Measurements from ENCODE around the gene CROCC. TPM values are rescaled to one million over a fixed set of nuclear protein-coding genes. Genes with fewer than 3 reads are reported as not detected.

The CROCC gene
- total and polyA plus RNA-seq, 4 donors: 2.9 to 8.3 (median 5.1) TPM

GRCh38 chr1:16986560-16986959, 64.8 kb downstream of the CROCC start:
- Histone ChIP-seq H3K36me3 (ENCODE audit: control insufficient read depth in 4 of 4, insufficient read depth in 3 of 4, low read depth in 1 of 4, low read length in 3 of 4) (peaks cover under 1 to 22% (median 8%) of the 10 kb centered on the region in 4 donors), H3K4me1 (ENCODE audit: control insufficient read depth in 4 of 4, insufficient read depth in 4 of 4, low read length in 3 of 4) (no peaks in the 10 kb centered on the region), H3K27me3 (ENCODE audit: control insufficient read depth in 4 of 4, insufficient read depth in 4 of 4, low read length in 3 of 4) (no peaks in the 10 kb centered on the region), H3K9ac (ENCODE audit: low read depth in 1 of 2, low read length in 2 of 2) (no peak overlapping the region), H3K9me3 (ENCODE audit: control insufficient read depth in 4 of 4, low read length in 3 of 4) (no peaks in the 10 kb centered on the region), H3K27ac (ENCODE audit: low read depth in 1 of 2, low read length in 2 of 2) (no peak overlapping the region), H3K4me3 (ENCODE audit: low read depth in 1 of 3, low read length in 3 of 3) (no peak overlapping the region)
- WGBS: 91% methylated on average over 23 of the region's 23 CpGs
- no peak for DNase-seq (ENCODE audit: low spot score)
- TF ChIP-seq RXRA (IDR thresholded peaks at IDR 0.05) (no peak), NR2F2 (IDR thresholded peaks at IDR 0.05) (no peak), RAD21 (IDR thresholded peaks at IDR 0.05) (no peak), MAX (IDR thresholded peaks at IDR 0.05) (no peak), SP1 (IDR thresholded peaks at IDR 0.05) (no peak), CTCF (IDR thresholded peaks at IDR 0.05; ENCODE audit: low read depth, low read length, missing input control) (no peak), ZBTB33 (IDR thresholded peaks at IDR 0.05) (no peak), EGR1 (IDR thresholded peaks at IDR 0.05; ENCODE audit: low read depth in 2 of 2) (no peak), HNF4A (conservative IDR thresholded peaks at IDR 0.05) (no peak), ATF3 (IDR thresholded peaks at IDR 0.05) (no peak), JUND (IDR thresholded peaks at IDR 0.05) (no peak), GABPA (IDR thresholded peaks at IDR 0.05 in 1 of 2, conservative IDR thresholded peaks at IDR 0.05 in 1 of 2) (no peak), YY1 (IDR thresholded peaks at IDR 0.05) (no peak), FOXA1 (IDR thresholded peaks at IDR 0.05) (no peak), REST (IDR thresholded peaks at IDR 0.05) (no peak)

GRCh38 chr1:16986962-16987361, 65.2 kb downstream of the CROCC start:
- no peaks in the 10 kb centered on the region for H3K27me3 ChIP-seq (ENCODE audit: control insufficient read depth in 4 of 4, insufficient read depth in 4 of 4, low read length in 3 of 4)
- peaks cover 2 to 22% (median 8%) of the 10 kb centered on the region in 4 donors for H3K36me3 ChIP-seq (ENCODE audit: control insufficient read depth in 4 of 4, insufficient read depth in 3 of 4, low read depth in 1 of 4, low read length in 3 of 4)
- H3K4me1 ChIP-seq (ENCODE audit: control insufficient read depth in 4 of 4, insufficient read depth in 4 of 4, low read length in 3 of 4): no peaks in the 10 kb centered on the region
- no peaks in the 10 kb centered on the region for H3K9me3 ChIP-seq (ENCODE audit: control insufficient read depth in 4 of 4, low read length in 3 of 4)
- no peak overlapping the region for H3K27ac ChIP-seq (ENCODE audit: low read depth in 1 of 2, low read length in 2 of 2)
- DNase-seq (ENCODE audit: low spot score): no peak
- H3K4me3 ChIP-seq (ENCODE audit: low read depth in 1 of 3, low read length in 3 of 3): no peak overlapping the region
- no peak overlapping the region for H3K9ac ChIP-seq (ENCODE audit: low read depth in 1 of 2, low read length in 2 of 2)
- 90% methylated on average over 16 of the region's 16 CpGs for WGBS
- TF ChIP-seq RXRA (IDR thresholded peaks at IDR 0.05) (no peak), MAX (IDR thresholded peaks at IDR 0.05) (no peak), ATF3 (IDR thresholded peaks at IDR 0.05) (no peak), YY1 (IDR thresholded peaks at IDR 0.05) (no peak), NR2F2 (IDR thresholded peaks at IDR 0.05) (no peak), ZBTB33 (IDR thresholded peaks at IDR 0.05) (no peak), FOXA2 (IDR thresholded peaks at IDR 0.05) (no peak), CTCF (IDR thresholded peaks at IDR 0.05; ENCODE audit: low read depth, low read length, missing input control) (no peak)
